GM12878 (cell line): ENCODE data around the gene GPER1. TPM values are rescaled to one million over a fixed set of nuclear protein-coding genes. Genes with fewer than 3 reads are reported as not detected.
"Not testable (repeated sequence)": the region's sequence is repeated elsewhere in the genome, so short reads cannot be mapped to it uniquely, and the experiment has no call there.

Experiments used
- ATAC-seq: fragments of 200-7000 bp; cut with Tn5 transposase; 3 replicates; pipeline ENCODE4 v1.9.1; 2020; ENCODE audit warnings: mild to moderate bottlenecking, moderate library complexity
- BruUV-seq: library from RNA; stranded (reverse); fragments of 400-500 nt; replicated peaks from 2 replicates; lab custom pipeline; 2021; lab: Mats Ljungman, UMichigan
- CTCF ChIA-PET: fragments of 300-600 bp; sonication (Branson Sonifier 250); formaldehyde crosslinking; extraction: SDS; loops from one replicate; lab custom pipeline; 2021; ENCODE audit warnings: inconsistent platforms; lab: Yijun Ruan, JAX
- POLR2A ChIA-PET: fragments of 350-600 bp; formaldehyde crosslinking; extraction: SDS; loops from one replicate; lab custom pipeline; 2021; ENCODE audit warnings: inconsistent platforms; lab: Charles Lee
- RAD21 ChIA-PET: fragments of 300-600 bp; sonication (Branson Sonifier 250); formaldehyde crosslinking; loops from one replicate; lab custom pipeline; 2023; ENCODE audit warnings: antibody characterized with exemption; ENCODE audit not compliant: unreplicated experiment; lab: Charles Lee
- SMC1A ChIA-PET: fragments of 300-600 bp; sonication (Branson Sonifier 250); formaldehyde crosslinking; loops from one replicate; lab custom pipeline; 2023; ENCODE audit not compliant: unreplicated experiment, uncharacterized antibody; lab: Charles Lee
- DNase-seq: peaks from one replicate; pipeline ENCODE4 v3.0.0-alpha.2; 2011; ENCODE audit warnings: low read depth, low spot score
- FAIRE-seq: peaks from 3 replicates; lab custom pipeline; 2011; peaks lifted over from hg19 to GRCh38; lab: Jason Lieb, UNC
- H2AFZ ChIP-seq: 2 replicates; pipeline ENCODE4 v1.6.0; 2011; ENCODE audit warnings: low read depth, low read length, control low read depth; ENCODE audit not compliant: control insufficient read depth
- H3K27ac ChIP-seq: 2 replicates; pipeline ENCODE4 v1.5.1; 2011; ENCODE audit warnings: control low read depth; ENCODE audit not compliant: control insufficient read depth, insufficient read depth
- H3K27me3 ChIP-seq, 2 experiments: replicated peaks in 1 of 2; 2 replicates each; pipeline versions ENCODE4 v1.6.0 to v1.6.1; 2011; ENCODE audit warnings: low read length in 1 of 2; ENCODE audit not compliant: control insufficient read depth in 2 of 2, insufficient read depth in 2 of 2
- H3K36me3 ChIP-seq, 2 experiments: 2 replicates each; pipeline ENCODE4 v1.5.1; 2011; ENCODE audit warnings: low read length in 1 of 2; ENCODE audit not compliant: control insufficient read depth in 2 of 2, insufficient read depth in 2 of 2
- H3K4me1 ChIP-seq: 2 replicates; pipeline ENCODE4 v1.6.1; 2011; ENCODE audit warnings: mild to moderate bottlenecking, low read length, moderate library complexity, mixed read lengths; ENCODE audit not compliant: control insufficient read depth, insufficient read depth
- H3K4me2 ChIP-seq: 2 replicates; pipeline ENCODE4 v1.6.0; 2011; ENCODE audit warnings: control low read depth; ENCODE audit not compliant: control insufficient read depth, insufficient read depth
- H3K4me3 ChIP-seq: fragments of 200-600 bp; sonication (generic); 2 replicates; pipeline ENCODE4 v1.5.1; 2016
- H3K79me2 ChIP-seq: 2 replicates; pipeline ENCODE4 v1.6.0; 2011; ENCODE audit warnings: low read length; ENCODE audit not compliant: control insufficient read depth, insufficient read depth
- H3K9ac ChIP-seq: 2 replicates; pipeline ENCODE4 v1.8.0; 2011; ENCODE audit warnings: low read length, control low read depth, mixed read lengths; ENCODE audit not compliant: control insufficient read depth, insufficient read depth
- H3K9me3 ChIP-seq: replicated peaks from 3 replicates; pipeline ENCODE4 v1.5.1; 2011; ENCODE audit warnings: mild to moderate bottlenecking, low read length; ENCODE audit not compliant: control insufficient read depth, insufficient read depth
- H4K20me1 ChIP-seq: 2 replicates; pipeline ENCODE4 v1.6.0; 2011; ENCODE audit not compliant: control insufficient read depth, insufficient read depth
- WGBS: methylation state at CpG from one replicate; pipeline ENCODE4 v1.1.6; 2016; ENCODE audit warnings: low lambda C conversion rate; ENCODE audit not compliant: insufficient replicate concordance, insufficient coverage; ENCODE audit errors: missing lambda C conversion rate; 5-methylcytosine and 5-hydroxymethylcytosine counted together
- in situ Hi-C: fragments of 300-500 bp; cut with MboI; formaldehyde crosslinking; loops from 9 replicates; pipeline ENCODE4 v1.14.3; 2018; ENCODE audit warnings: mixed read lengths
- intact Hi-C: fragments of 100-400 bp; cut with micrococcal nuclease; formaldehyde crosslinking; loops from one replicate; pipeline ENCODE4 v1.14.2; 2022; ENCODE audit not compliant: unreplicated experiment
- polyA plus RNA-seq, 11 experiments: library from polyadenylated mRNA; depleted of rRNA in 4 of 11; unstranded in 6 of 11; stranded (reverse) in 5 of 11; fragments of >200 nt; fragmentation: Nextera tagmentation in 4 of 11; fragmentation: Illumina TruSeq in 1 of 11; extraction: Ambion mirVana in 4 of 11; extraction: Trizol in 1 of 11; gene quantifications; 1 replicate in 1 of 11; 2 replicates in 10 of 11; pipeline versions ENCODE4 v1.2.1 to v1.2.3, GENCODE V29; 2011 to 2016; ENCODE audit warnings: inconsistent platforms in 2 of 11, missing spikeins in 2 of 11, low read depth in 1 of 11
- total RNA-seq, 4 experiments: library from RNA; depleted of rRNA in 3 of 4; stranded (reverse); fragments of >200 nt in 3 of 4; fragmentation: Illumina TruSeq in 1 of 4; extraction: Trizol in 1 of 4; gene quantifications; 2 replicates each; pipeline versions ENCODE4 v1.2.1 to v1.2.3, GENCODE V29; 2013 to 2021
- TF ChIP-seq, protein P1 (sequence below): fragments of 450-650 bp; IDR thresholded peaks from 2 replicates; pipeline ENCODE4 v1.6.1; 2017; ENCODE audit warnings: mild to moderate bottlenecking

Gene GPER1
- total and polyA plus RNA-seq, 10 of the 15 experiments (the other 5 are each of a cell fraction or from before 2014, with no cell fraction given) = 0.03 to 6.5 (median 2.6) TPM

DNA sequence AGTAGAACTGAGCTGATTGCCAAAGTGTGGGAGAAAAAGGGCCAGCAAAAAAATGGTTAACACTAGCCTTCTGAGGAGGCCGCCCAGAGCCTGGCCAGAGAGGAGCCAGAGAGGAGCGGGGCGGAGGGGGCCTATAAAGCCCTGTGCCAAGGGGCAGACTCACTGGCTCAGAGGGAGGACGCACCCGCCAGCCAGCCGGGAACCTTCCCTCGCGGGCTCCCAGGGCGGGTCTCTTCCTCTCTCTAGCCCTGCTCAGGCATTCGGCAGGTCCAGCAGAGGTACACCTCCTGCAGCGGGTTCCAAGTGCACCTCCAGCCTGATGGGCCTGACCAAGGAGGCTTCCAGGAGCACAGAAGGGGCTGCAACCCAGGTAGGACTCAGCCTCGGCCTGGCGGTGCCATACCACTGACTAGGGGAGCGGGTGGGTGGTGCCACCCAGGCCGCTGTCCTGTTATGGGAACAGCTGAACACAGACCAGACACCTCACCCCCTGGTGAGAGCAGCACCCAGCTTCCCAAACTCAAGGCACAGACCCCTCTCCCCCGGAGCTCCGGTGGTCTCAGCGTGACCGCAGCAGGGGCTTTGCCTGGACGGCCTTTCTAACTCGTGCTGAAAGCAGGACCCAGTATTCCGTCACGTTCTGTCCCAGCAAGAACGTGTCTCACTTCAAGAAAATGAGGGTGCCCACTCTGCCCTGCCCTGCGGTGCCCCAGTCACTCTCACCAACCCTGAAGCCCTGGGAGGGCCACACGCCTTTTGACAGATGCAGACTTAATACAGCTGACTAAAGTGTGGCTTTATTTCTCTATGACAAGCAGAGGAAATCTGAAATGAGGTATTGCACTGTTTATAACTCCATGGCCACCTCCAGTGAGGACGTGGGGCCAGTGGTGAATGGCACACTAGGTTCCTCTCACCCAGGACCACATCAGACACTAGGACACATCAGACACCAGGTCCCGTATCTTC is at the start of gene GPER1 (continued):
- TF ChIP-seq, protein P1, sequence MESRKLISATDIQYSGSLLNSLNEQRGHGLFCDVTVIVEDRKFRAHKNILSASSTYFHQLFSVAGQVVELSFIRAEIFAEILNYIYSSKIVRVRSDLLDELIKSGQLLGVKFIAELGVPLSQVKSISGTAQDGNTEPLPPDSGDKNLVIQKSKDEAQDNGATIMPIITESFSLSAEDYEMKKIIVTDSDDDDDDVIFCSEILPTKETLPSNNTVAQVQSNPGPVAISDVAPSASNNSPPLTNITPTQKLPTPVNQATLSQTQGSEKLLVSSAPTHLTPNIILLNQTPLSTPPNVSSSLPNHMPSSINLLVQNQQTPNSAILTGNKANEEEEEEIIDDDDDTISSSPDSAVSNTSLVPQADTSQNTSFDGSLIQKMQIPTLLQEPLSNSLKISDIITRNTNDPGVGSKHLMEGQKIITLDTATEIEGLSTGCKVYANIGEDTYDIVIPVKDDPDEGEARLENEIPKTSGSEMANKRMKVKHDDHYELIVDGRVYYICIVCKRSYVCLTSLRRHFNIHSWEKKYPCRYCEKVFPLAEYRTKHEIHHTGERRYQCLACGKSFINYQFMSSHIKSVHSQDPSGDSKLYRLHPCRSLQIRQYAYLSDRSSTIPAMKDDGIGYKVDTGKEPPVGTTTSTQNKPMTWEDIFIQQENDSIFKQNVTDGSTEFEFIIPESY = peak; percentile 60; the same call in 1 of the 2 replicates

DNA sequence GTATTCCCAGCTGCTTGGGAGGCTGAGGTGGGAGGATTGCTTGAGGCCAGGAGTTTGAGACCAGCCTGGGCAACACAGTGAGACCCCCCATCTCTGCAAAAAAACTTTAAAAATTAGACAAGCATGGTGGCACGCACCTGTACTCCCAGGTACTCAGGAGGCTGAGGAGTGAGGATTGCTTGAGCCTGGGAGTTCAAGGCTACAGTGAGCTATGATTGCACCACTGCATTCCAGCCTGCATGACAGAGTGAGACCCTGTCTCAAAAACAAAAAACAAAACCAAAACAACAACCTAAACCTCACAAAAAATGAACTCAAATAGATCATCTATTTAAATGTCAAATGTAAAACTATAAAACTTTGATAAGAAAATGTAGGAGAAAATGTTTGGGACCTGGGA is 47.7 kb upstream of the GPER1 start:
- SMC1A ChIA-PET, H3K4me3 ChIP-seq: not testable (repeated sequence)

More for the DNA sequence above, 47.7 kb upstream of the GPER1 start:
- H3K9me3 ChIP-seq, CTCF ChIA-PET, ATAC-seq, H3K9ac ChIP-seq, H4K20me1 ChIP-seq, H3K27ac ChIP-seq, H3K4me1 ChIP-seq, H3K36me3 ChIP-seq, BruUV-seq, FAIRE-seq, H2AFZ ChIP-seq, H3K79me2 ChIP-seq, DNase-seq, in situ Hi-C loops, intact Hi-C loops, H3K4me2 ChIP-seq, H3K27me3 ChIP-seq: not testable (repeated sequence)
- WGBS = 95% methylated on average over 1 of the region's 1 CpG
- POLR2A ChIA-PET = interaction anchor here (4.3 kb wide), 1 partner anchor 14 kb away, joined by 21 read pairs; no protein-coding TSS in a partner anchor
- RAD21 ChIA-PET = interaction anchor here (1.2 kb wide), 1 partner anchor 48 kb away, joined by 3 read pairs; no protein-coding TSS in a partner anchor
